Common myeloid progenitor, CD34-positive (primary cell): Measurements from ENCODE around the gene NELFA.

ENCODE experiments used
- CTCF ChIA-PET: fragments of 350-600 bp; sonication (Branson Sonifier 250); formaldehyde crosslinking; loops from one replicate; lab custom pipeline; 2021; ENCODE audit warnings: antibody characterized with exemption; lab: Charles Lee
- POLR2A ChIA-PET: fragments of 350-600 bp; sonication (Branson Sonifier 250); formaldehyde crosslinking; loops from one replicate; lab custom pipeline; 2021; ENCODE audit warnings: antibody characterized with exemption; lab: Charles Lee
- DNase-seq, 3 donors: peaks; one replicate each; pipeline versions ENCODE4 v3.0.0 to v3.0.0-alpha.2; 2013
- H3K27ac ChIP-seq, 2 experiments: 1 replicate in 1 of 2; 2 replicates in 1 of 2; pipeline ENCODE4 v1.7.0; 2013; ENCODE audit warnings: inconsistent platforms in 2 of 2, low read length in 2 of 2, mild to moderate bottlenecking in 2 of 2, low read depth in 1 of 2, moderate library complexity in 1 of 2; ENCODE audit not compliant: severe bottlenecking in 2 of 2, insufficient read depth in 1 of 2, poor library complexity in 1 of 2
- H3K27me3 ChIP-seq, 5 experiments: replicated peaks in 2 of 5; 1 replicate in 3 of 5; 2 replicates in 2 of 5; pipeline versions ENCODE4 v1.6.1 to v1.7.0; 2013; ENCODE audit warnings: low read length in 4 of 5, mild to moderate bottlenecking in 2 of 5, moderate library complexity in 2 of 5, inconsistent platforms in 1 of 5; ENCODE audit not compliant: insufficient read depth in 5 of 5, control insufficient read depth in 4 of 5
- H3K36me3 ChIP-seq, 4 experiments: 1 replicate in 2 of 4; 2 replicates in 2 of 4; pipeline versions ENCODE4 v1.6.1 to v1.7.0; 2013; ENCODE audit warnings: low read length in 3 of 4, control low read depth in 1 of 4, mild to moderate bottlenecking in 1 of 4; ENCODE audit not compliant: control insufficient read depth in 4 of 4, insufficient read depth in 4 of 4
- H3K4me1 ChIP-seq, 4 experiments: 1 replicate in 3 of 4; 2 replicates in 1 of 4; pipeline versions ENCODE4 v1.6.1 to v1.7.1; 2013; ENCODE audit warnings: low read length in 3 of 4, mild to moderate bottlenecking in 3 of 4, control low read depth in 1 of 4, inconsistent platforms in 1 of 4, moderate library complexity in 1 of 4; ENCODE audit not compliant: control insufficient read depth in 4 of 4, insufficient read depth in 4 of 4; ENCODE audit errors: control extremely low read depth in 1 of 4
- H3K4me3 ChIP-seq, 7 experiments: 1 replicate in 4 of 7; 2 replicates in 3 of 7; pipeline versions ENCODE4 v1.5.1 to v1.7.0; 2013; ENCODE audit warnings: mild to moderate bottlenecking in 7 of 7, low read length in 6 of 7, moderate library complexity in 6 of 7, inconsistent platforms in 2 of 7, low read depth in 2 of 7, control low read depth in 1 of 7; ENCODE audit not compliant: insufficient read depth in 4 of 7, control insufficient read depth in 1 of 7; ENCODE audit errors: extremely low read depth in 1 of 7
- H3K9me3 ChIP-seq, 5 experiments: 1 replicate in 4 of 5; 2 replicates in 1 of 5; pipeline versions ENCODE4 v1.6.1 to v1.7.1; 2013; ENCODE audit warnings: low read length in 4 of 5, mild to moderate bottlenecking in 2 of 5, inconsistent platforms in 1 of 5, low read depth in 1 of 5, moderate library complexity in 1 of 5; ENCODE audit not compliant: control insufficient read depth in 4 of 5, insufficient read depth in 2 of 5; ENCODE audit errors: control extremely low read depth in 1 of 5
- WGBS: methylation state at CpG from one replicate; pipeline ENCODE4 v1.1.5; 2013; ENCODE audit not compliant: insufficient coverage; 5-methylcytosine and 5-hydroxymethylcytosine counted together

Gene NELFA

DNA sequence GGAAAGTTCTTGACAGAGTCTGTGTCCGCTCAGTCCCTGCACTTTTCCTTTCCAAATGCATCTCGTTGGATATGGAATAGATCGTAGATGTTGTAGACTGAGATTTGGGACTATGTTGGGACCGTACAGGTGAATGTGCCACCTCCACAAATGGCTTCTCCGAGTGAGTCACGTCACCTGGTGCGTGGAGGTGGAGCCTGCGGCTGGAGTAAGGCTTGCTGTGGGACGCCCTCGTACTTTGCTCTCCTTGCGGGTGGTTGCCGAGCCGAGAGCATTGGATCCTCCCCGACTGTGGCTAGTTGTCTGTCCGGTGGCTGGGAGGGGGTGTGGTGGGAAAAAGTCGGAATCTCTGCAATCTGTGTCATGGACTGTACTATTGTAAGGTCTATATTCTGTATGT is 60.5 kb downstream of the NELFA start:
- CTCF ChIA-PET, result no interaction called here
- Histone ChIP-seq H3K4me3 (no peak overlapping the region), H3K27ac (no peak overlapping the region), H3K4me1 (no peaks in the 10 kb centered on the region), H3K27me3 (no peaks in the 10 kb centered on the region), H3K9me3 (no peaks in the 10 kb centered on the region), H3K36me3 (peaks cover 9 to 82% (median 39%) of the 10 kb centered on the region in 4 experiments)
- POLR2A ChIA-PET, result no interaction called here
- DNase-seq, result no peak
- 97% methylated on average over 13 of the region's 16 CpGs for WGBS

DNA sequence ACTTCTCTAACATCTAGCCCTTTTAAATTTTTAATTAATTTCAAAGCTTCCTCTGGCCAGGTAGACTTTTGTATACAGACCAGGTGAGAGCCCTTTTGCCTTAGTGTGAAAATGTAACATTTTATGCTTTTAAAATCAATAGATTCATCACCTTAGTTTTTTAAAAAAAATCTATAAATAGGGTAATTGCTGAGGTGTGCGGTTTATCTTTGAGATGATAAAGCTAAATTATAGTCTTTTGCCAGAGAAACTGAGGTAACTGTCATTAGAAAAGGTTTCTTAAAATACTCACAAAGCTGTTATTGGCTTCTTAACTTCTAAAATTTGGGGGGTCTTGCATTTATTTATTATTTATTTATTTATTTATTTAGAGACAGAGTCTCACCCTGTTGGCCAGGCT is 62.9 kb downstream of the NELFA start:
- H3K4me1 ChIP-seq, result no peaks in the 10 kb centered on the region
- no CpG with 5 or more reads among the region's 1 CpG for WGBS
- H3K36me3 ChIP-seq, result peaks cover 15 to 84% (median 46%) of the 10 kb centered on the region in 4 experiments
- H3K4me3 ChIP-seq, result no peak overlapping the region
- POLR2A ChIA-PET, result no interaction called here
- DNase-seq, result no peak
- H3K9me3 ChIP-seq, result no peaks in the 10 kb centered on the region
- no peaks in the 10 kb centered on the region for H3K27me3 ChIP-seq
- CTCF ChIA-PET, result no interaction called here
- H3K27ac ChIP-seq, result no peak overlapping the region

DNA sequence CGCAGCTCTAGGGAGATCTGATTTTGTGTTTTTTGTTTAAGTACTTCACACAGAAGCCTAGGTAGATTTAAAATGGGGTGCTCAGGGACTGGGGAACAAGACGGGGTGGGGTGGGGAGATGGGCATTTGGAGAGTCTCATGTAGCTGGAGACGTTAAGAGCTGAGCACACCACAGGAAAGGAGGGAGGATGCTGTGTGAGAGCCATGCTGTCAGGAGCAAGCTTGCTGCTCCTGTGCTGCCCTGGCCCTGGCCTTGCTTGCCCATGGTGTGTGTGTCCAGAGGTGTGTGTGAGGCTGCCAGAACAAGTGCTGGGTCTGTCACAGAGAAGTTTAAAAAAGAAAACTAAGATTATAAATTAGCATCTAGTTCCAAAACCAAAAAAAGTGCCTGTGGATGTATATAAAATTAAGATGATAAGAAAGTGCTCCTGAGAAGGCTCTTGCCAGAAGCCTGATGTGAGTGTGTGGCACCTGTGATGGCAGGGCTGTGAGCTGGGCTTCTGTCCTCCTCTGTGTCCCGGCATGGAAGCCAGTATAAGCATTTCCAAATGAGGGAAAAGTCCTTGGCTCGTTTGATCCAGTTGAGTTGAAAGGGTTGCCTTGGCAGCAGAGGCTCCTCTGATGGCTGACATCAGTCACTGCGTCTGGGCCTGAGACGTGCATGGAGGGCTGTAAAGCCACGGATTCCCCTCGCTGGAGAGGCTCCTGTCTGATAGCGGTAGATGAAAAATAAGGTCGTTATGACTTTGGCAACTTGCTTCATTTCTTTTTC is 63.5 kb downstream of the NELFA start:
- WGBS, result 93% methylated on average over 10 of the region's 11 CpGs
- DNase-seq, result no peak
- CTCF ChIA-PET, result no interaction called here
- H3K36me3 ChIP-seq, result peaks cover 15 to 84% (median 46%) of the 10 kb centered on the region in 4 experiments
- H3K27ac ChIP-seq, result no peak overlapping the region
- POLR2A ChIA-PET, result interaction anchor here (0.8 kb wide), 1 partner anchor 21 kb away, joined by 7 read pairs; no protein-coding TSS in a partner anchor
- no peak overlapping the region for H3K4me3 ChIP-seq
- H3K9me3 ChIP-seq, result no peaks in the 10 kb centered on the region
- no peaks in the 10 kb centered on the region for H3K4me1 ChIP-seq
- no peaks in the 10 kb centered on the region for H3K27me3 ChIP-seq

DNA sequence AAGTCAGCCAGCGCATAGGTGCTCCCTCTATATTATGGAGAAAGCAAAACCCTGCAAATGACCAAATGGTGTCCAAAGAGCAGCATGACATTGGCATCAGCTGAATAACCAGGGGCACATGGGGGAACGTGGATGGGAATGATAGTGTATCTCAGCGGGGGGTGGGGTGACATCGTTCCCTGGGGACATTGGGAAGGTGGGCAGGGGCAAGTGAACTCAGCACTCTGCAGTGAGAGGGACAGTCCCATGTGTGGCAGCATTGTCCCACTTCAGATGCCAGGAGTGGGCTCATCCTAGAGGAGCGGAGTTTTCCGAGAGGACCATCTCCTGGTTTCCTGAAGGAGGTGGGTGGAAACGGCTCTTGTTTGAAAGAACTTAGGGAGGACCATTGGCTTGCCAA is 64.8 kb downstream of the NELFA start:
- 100% methylated on average over 3 of the region's 7 CpGs for WGBS
- Histone ChIP-seq H3K36me3 (peaks cover 17 to 88% (median 52%) of the 10 kb centered on the region in 4 experiments), H3K27ac (no peak overlapping the region), H3K27me3 (no peaks in the 10 kb centered on the region), H3K4me3 (no peak overlapping the region), H3K9me3 (no peaks in the 10 kb centered on the region), H3K4me1 (no peaks in the 10 kb centered on the region)
- POLR2A ChIA-PET, result no interaction called here
- DNase-seq, result no peak
- CTCF ChIA-PET, result no interaction called here

GRCh38 chr4:1940566-1940965 is 68.2 kb downstream of the NELFA start:
- CTCF ChIA-PET, result no interaction called here

DNA sequence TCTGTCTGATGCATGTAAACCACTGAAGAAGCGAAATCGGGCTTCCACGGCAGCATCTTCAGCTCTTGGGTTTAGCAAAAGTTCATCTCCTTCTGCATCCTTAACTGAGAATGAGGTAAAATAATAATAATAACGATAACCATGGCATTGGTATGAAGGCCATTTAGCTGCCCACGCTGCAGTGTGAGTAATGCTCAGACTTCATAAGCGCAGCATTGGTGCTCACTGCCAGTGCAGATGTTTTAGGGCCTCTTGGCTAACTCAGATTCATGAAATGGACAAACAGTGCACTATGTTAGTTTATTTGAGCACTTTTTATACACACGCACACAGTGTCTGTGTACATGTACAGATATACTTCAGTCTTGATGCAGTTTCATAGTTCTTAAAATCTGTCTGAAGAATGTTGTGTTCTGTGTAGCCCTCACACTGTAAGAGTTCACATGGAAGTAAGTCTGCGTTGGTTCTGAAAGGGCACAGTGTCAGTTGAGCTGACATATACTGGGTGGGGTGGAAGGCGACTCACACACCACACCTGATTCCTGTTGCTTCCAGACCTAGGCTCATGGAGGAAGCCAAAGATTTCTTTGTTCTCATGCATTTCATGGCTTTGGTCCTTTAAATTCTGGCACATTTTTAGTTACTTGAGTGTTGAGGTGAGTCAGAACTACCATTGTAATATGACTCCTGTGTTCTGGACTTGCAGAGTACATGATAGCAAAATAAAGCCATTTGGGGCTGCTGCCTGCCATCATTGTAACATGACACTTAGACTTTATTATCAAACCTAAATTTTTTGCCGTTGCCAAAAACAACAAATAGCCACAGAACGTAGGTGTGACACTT is 68.9 kb downstream of the NELFA start:
- Histone ChIP-seq H3K4me1 (no peaks in the 10 kb centered on the region), H3K36me3 (peaks cover 22 to 85% (median 57%) of the 10 kb centered on the region in 4 experiments), H3K27me3 (no peaks in the 10 kb centered on the region), H3K4me3 (no peak overlapping the region), H3K27ac (no peak overlapping the region), H3K9me3 (no peaks in the 10 kb centered on the region)
- no peak for DNase-seq
- POLR2A ChIA-PET, result no interaction called here
- CTCF ChIA-PET, result no interaction called here
- 96% methylated on average over 11 of the region's 11 CpGs for WGBS

More at GRCh38 chr4:1940566-1940965, 68.2 kb downstream of the NELFA start:
- no peaks in the 10 kb centered on the region for H3K27me3 ChIP-seq
- H3K9me3 ChIP-seq, result no peaks in the 10 kb centered on the region
- POLR2A ChIA-PET, result no interaction called here
- no peak for DNase-seq
- 98% methylated on average over 6 of the region's 7 CpGs for WGBS
- no peaks in the 10 kb centered on the region for H3K4me1 ChIP-seq
- H3K4me3 ChIP-seq, result no peak overlapping the region
- no peak overlapping the region for H3K27ac ChIP-seq
- H3K36me3 ChIP-seq, result peaks cover 22 to 85% (median 53%) of the 10 kb centered on the region in 4 experiments

DNA sequence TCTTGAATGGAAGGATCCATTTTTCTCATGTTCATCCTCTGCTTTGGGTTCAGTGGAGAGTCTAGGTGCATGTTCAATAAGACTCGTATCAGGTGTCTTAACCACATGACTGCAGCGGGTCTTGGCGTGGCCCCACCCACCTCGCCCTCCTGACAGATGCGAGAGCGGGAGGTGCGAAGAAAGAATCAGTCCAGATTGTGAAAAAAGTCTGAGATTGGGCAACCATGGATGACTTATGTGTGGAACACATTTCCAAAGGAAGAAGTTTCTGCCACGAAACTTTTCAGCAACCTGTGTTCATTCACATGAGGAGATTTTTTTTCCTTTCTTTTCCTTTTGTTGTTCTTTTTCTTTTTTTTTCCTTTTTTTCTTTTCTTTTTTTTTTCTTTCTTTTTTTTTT is 70.7 kb downstream of the NELFA start:
- 98% methylated on average over 7 of the region's 8 CpGs for WGBS
- Histone ChIP-seq H3K9me3 (no peaks in the 10 kb centered on the region), H3K27me3 (no peaks in the 10 kb centered on the region), H3K4me1 (no peaks in the 10 kb centered on the region), H3K4me3 (no peak overlapping the region), H3K36me3 (peaks cover 15 to 71% (median 54%) of the 10 kb centered on the region in 4 experiments), H3K27ac (no peak overlapping the region)
- CTCF ChIA-PET, result interaction anchor here (0.6 to 1.2 kb wide), 2 partner anchors 23 to 83 kb away, joined by 3 read pairs; no protein-coding TSS in a partner anchor
- POLR2A ChIA-PET, result no interaction called here
- DNase-seq, result no peak
